Skeletal muscle cell (primary cell): ENCODE measurements around the gene CCDC74B.
"Not testable (repeated sequence)": the region's sequence is repeated elsewhere in the genome, so short reads cannot be mapped to it uniquely, and the experiment has no call there.

Experiments used
- DNase-seq: peaks from one replicate; pipeline ENCODE4 v3.0.0-alpha.2; 2010; ENCODE audit warnings: low read depth
- H3K4me3 ChIP-seq: 2 replicates; pipeline ENCODE4 v1.5.1; 2011; ENCODE audit warnings: low read depth, mild to moderate bottlenecking, control low read depth, low read length, moderate library complexity

Gene CCDC74B

DNA sequence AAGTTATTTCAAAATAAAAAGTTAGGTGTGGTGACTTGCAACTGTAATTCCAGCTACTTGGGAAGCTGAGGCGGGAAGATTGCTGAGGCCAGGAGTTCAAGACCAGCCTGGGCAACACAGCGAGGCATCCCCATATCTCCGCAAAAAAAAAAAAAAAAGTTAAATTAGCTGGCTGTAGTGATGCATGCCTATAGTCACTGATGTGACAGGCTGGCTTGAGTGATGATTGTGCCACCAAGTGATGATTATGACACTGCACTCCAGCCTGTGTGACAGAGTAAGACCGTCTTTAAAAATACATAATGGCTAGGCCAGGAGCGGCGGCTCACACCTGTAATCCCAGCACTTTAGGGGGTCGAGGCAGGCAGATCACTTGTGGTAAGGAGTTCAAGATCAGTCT is 25.0 kb upstream of the CCDC74B start:
- DNase-seq: no peak
- no peak overlapping the region for H3K4me3 ChIP-seq

DNA sequence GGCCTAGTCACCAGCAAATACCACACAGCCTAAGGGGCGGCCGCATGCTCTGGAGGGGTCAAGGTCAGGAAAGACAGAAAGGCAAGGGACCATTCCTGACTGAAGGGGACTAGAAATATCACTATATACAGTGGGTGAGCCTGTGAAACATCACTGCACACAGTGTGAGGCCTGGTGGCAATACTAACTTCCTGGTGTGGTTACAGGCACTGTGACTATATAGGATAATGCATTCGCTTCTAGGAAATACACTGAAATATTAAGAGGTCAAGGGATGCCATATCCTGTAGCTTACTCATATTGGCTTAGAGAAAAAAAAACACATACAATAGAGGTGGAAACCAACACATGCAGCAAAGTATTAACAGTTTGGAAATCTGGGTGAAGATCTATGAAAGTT is 24.3 kb upstream of the CCDC74B start:
- H3K4me3 ChIP-seq, DNase-seq: not testable (repeated sequence)

DNA sequence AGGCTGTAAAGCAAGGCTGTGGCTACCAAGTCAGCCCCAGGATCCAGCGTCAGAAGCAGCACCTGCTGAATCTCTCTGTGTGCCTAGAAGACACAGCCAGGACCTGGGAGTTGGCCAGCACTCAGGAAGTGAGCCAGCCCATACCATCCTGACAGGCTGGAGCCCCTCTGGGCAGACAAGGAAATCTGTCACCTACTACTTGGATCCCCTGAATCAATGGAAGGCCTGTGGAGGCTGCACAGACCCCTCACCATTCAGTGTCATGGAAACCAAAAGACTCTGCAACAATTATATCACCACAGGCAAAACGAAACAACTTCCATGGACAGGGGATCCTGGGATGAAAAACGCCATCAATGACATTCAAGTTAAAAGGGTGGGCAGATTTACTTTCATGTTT is 21.7 kb upstream of the CCDC74B start:
- not testable (repeated sequence) for H3K4me3 ChIP-seq, DNase-seq

DNA sequence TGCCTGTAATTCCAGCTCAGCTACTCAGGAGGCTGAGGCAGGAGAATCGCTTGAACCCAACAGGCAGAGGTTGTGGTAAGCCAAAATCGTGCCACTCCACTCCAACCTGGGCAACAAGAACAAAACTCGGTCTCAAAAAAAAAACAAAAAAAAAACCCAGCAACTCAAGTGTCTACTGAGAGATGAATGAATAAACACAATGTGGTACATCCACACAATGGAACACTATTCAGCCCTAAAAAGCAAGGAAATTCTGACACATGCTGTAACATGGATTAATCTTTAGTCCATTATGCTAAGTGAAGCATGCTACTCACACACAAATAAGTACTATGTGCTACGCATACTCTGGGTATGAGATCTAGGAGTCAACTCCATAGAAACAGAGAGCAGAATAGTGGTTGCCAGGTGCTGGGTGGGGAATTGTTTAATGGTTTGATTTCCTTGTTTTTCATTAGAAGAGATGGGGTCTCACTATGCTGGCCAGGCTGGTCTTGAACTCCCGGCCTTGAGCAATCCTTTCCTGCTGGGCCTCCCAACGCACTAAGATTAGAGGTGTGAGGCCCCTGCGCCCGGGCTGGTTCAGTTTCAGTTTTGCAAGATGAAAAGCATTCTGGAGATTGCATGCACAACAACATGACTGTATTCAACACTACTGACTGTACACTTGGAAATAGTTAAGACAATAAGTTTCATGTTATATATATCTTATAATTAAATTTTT is 20.5 kb upstream of the CCDC74B start:
- DNase-seq: no peak
- H3K4me3 ChIP-seq: no peak overlapping the region

DNA sequence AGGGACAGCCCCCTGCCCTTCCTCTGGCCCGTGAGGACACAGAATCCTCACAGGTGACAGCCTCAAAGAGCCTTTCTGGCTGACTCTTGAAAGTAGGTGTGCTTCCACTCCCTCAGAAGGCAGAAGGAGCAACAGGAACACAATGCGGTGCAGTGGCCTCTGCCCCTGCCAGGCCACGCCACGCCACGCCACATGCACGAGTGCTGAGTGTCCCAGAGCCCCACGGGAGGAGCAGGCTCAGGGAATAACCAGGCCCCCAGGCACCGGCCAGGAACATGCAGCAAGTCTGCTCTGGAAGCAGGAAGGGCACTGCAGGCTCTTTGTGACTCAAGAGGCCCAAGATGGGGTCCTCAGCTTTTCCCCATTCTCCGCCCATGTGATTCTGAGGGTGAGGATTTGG is 18.1 kb upstream of the CCDC74B start:
- no peak for DNase-seq
- H3K4me3 ChIP-seq: no peak overlapping the region

DNA sequence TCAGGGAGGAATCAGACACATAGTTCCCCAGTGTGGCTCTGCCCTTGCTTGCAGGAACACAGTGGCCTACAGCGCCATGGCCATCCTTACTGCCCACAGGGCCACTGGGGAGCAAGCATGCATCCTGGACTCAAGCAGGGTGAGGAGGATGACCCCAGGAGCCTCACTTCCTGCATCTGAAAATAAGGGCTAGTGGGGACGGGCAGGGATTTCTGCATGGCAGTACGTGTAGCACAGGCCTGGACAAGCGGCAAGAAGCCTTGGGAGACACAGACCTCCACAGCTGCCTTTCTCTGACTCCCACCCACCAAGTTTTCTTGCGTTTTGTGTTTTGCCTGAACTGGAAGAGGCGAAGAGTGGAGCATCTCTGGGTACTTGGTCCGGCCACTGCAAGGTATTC is 17.6 kb upstream of the CCDC74B start:
- DNase-seq, H3K4me3 ChIP-seq: not testable (repeated sequence)

DNA sequence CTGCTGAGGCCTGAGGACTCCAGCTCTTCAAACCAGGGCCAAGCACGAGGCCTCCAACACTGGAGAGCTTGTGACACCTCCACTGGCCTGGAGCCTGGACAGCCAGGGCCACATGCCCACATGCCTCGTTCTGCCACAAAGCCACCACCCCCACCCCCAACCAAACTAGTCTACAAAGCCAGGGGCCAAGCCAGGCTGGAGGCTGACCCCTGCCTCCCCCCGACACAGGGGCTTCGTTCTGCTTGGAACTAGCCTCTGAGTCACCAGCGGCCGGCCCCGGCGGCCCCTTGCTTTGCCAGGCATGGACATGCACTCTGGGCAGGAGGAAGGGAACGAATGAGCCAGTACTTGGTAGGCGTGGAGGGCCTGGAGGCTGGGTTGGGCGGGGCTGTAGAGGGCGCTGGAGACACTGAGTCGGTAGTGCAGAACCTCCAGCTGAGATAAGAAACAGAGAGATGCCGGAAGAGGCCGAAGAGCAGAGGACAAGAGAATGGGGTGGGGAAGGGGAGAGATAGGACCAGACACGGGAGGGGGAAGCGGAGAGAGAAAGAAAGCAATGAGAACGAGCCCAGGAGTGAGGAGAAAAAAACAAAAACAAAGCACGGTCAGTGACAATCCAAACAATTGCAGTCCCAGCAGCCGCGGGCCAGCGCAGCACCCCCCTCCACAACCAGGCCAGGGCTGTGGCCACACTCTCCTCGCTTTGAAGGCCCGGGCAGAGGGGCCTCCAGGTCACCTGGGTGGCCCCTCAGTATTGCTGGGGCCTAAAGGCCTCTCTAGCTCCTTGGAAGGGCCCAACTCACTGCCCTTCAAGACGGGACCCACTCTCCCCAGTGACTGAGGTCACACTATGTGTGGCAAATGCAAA is 16.2 kb upstream of the CCDC74B start:
- not testable (repeated sequence) for H3K4me3 ChIP-seq, DNase-seq

DNA sequence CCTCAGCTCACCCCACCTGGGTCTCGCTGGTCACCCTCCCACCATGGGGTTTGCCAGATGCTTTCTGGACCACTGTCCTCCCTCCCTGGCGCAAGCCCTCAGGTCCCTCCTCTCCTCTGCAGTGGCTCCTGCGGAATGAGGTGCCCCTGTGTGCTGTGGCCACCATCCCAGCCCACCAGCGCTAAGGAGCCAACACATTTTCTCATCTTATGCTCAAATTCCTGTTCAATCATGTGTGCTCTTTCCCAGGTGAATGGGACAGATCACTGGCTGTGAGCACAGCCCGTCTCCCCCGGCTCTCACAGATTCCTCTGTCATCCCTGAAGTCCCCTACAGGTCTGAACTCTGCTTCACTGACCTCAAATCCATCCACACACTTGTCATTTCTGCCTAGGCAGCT is 15.2 kb upstream of the CCDC74B start:
- no peak overlapping the region for H3K4me3 ChIP-seq
- no peak for DNase-seq

DNA sequence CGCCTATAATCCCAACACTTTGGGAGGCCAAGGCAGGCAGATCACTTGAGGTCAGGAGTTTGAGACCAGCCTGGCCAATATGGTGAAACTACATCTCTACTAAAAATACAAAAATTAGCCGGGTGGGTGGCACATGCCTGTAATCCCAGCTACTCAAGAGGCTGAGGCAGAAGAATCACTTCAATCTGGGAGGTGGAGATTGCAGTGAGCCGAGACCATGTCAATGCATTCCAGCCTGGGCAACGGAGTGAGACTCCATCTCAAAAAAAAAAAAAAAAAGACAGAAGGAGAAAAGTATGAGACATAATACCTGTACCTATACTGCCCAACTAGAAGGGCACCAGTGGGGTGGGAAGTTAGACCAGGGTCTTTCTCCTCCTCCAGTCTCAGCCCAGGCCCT is 14.5 kb upstream of the CCDC74B start:
- not testable (repeated sequence) for H3K4me3 ChIP-seq, DNase-seq

DNA sequence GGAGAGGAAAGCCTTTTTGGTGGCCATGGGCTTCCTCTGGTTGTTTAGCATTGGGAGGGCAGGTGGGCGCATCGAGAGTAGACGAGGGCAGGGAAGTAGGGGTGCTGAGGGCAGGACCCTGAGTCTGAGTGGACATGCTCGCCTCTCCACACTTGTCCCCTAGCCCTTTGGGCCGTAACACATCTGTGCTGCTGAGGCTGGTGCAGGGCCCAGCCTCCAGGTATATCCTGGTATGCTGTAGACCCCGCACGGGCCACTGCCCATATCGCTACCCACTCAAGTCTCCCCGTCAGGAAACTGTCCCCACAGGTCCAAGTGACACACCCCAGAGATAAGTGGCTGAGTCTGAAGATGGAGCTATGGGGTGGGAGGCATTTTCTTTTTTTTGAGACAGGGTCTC is 13.7 kb upstream of the CCDC74B start:
- DNase-seq: no peak
- H3K4me3 ChIP-seq: no peak overlapping the region

DNA sequence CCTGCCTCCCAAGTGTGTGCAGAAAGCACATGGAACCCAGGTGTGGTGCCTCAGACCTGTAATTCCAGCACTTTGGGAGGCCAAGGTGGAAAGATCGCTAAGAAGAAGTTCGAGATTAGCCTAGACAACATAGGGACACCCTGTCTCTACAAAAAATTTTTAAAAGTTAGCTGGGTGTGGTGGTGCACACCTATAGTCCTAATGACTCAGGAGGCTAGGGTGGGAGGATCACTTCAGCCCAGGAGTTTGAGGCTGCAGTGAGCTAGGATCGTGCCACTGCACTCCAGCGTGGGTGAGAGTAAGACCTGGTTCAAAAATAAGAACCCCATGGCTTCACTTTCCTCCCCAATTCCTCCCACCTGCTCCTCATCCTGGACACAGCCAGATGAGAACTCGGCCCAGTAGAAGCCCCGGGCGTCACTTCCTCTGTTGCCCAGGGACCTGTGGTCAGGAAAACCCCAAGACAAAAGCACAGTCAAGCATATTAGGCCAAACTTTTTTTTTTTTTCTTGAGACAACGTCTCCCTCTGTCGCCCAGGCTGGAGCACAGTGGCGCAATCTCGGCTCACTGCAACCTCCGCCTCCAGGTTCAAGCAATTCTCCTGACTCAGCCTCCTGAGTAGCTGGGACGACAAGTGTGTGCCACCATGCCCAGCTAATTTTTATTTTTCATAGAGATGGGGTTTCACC is 13.1 kb upstream of the CCDC74B start:
- DNase-seq, H3K4me3 ChIP-seq: not testable (repeated sequence)

DNA sequence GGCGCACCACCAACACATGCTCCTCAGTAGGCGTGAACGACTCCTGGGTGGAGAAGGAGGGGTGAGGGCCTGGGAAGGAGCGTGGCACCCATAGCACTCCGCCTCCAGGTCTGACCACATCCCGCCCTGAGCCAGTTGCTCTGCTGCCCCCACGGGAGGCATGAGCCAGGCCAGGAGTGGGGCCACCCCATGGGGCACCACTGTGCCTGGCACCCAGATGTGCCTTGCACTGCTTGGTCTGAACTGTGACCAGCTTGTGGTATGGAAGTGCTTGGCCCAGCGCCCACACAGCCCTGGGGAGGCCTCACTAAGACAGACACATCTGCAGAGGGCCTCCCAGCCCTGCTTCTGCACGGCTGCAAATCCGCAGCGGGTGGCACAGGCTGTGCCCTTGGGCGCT is 12.4 kb upstream of the CCDC74B start:
- DNase-seq: not testable (repeated sequence)

DNA sequence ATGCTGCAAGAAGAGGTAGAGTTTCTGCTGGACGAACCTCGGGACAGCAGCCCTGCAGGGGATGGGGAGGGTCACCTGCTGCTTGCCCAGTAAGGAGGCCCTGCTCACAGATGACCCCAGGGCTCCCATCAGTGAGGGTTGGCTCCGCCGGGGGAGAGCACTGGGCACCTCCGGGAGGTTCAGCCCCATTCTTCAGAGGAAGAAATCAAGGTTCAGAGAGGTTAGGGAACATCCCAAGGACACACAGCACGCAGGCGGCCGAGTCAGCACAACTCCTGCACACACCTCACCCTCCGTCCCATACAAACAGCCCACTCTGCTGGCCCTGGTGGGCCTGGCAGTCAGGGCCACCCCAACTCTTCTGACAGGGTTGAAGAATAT is 11.7 kb upstream of the CCDC74B start:
- H3K4me3 ChIP-seq: no peak overlapping the region
- DNase-seq: no peak

More for the DNA sequence above, 12.4 kb upstream of the CCDC74B start:
- H3K4me3 ChIP-seq: not testable (repeated sequence)

DNA sequence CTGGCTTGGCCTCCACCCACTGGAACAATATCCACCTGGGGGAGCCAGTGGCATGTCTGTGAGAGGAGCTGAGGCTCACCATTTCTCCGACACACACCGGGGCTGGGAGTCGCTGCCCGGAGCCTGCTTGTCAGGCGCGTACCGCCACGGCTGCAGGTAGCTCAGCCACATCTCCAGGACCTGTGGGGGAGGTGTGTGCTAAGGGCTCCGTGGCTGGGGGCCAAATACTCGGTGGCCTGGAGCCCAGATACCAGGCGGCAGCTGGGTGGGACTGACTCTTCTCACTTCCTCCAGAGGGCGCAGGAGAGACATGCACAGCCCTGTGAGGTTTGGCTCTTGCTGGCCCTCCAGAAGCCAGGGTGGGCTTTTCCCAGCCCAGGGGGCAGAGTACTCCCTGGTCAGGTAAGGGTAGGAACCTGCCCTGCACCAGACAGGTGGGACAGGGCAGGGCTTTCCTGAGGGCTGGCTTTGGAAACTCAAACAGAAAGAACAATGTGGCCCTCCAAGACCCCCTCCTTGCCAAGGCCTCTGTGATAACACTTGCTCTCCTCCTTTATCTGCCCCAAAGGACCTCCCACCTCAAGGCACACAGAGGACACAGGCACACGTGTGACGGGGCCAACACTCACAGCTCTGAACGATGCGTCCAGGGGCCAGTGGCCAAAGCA is 11.2 kb upstream of the CCDC74B start:
- not testable (repeated sequence) for H3K4me3 ChIP-seq, DNase-seq

DNA sequence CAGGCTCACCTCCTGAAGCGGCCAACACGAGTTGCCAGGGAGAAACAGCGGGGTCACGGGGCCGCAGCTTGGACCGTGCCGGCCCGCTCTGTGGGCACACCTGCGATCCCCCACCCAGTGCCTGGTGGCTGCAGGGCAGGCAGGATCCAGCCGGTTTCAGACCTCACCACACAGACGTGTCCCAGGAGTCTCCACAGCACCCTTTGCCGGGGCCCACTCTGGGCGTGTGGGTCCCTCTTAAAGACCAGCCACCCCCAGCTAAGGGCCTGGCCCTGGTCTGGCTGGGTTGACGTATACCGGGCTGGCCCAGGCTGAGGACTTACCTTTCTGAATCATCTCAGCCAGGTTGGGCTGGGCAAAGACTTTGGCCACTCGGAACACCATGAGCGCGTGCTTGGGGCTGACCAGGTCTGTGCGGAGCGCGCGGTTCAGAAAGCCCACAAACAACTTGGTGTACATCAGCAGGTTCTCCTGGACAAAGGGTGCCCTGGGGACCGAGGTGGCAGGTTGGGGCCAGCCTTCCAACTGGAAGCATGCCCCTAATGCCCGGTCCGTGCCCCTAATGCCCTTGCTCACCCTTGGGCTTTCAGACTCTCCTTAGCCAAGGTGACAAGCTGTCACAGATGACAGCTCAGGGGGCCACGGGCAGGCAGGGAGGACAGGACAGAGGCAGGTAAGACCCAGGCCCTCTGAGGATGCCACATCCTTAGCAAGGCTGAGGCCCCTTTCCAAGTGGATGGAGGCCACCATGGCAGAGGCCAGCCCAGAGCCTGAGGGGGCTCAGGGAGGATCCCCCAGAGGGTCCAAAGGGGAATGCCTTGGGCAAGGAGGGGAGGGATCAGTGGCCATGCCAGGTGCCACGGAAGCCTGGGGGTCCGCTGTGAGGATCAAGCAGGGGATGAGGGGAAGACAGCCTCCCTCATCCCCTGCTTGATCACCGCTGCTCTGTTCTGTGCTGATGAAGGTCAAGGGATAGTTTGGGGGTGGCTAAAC is 10.2 kb upstream of the CCDC74B start:
- H3K4me3 ChIP-seq: no peak overlapping the region
- no peak for DNase-seq

DNA sequence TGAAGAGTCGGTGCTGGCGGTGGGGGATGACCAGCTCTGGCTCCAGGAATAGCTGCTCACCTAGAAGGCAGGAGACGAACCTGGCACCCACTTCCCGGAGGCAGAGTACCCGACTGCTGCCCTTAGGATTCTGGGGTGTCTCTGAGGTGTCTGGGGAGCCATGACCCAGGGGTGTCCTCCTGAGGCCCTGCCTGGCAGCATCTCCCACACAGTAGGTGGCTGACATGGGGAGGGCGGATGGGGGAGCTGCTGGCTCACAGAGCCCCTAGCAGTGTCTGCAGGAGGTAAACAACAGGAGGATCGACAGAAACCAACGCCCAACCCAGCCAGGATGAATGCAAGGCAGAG is 9.5 kb upstream of the CCDC74B start:
- H3K4me3 ChIP-seq, DNase-seq: not testable (repeated sequence)

DNA sequence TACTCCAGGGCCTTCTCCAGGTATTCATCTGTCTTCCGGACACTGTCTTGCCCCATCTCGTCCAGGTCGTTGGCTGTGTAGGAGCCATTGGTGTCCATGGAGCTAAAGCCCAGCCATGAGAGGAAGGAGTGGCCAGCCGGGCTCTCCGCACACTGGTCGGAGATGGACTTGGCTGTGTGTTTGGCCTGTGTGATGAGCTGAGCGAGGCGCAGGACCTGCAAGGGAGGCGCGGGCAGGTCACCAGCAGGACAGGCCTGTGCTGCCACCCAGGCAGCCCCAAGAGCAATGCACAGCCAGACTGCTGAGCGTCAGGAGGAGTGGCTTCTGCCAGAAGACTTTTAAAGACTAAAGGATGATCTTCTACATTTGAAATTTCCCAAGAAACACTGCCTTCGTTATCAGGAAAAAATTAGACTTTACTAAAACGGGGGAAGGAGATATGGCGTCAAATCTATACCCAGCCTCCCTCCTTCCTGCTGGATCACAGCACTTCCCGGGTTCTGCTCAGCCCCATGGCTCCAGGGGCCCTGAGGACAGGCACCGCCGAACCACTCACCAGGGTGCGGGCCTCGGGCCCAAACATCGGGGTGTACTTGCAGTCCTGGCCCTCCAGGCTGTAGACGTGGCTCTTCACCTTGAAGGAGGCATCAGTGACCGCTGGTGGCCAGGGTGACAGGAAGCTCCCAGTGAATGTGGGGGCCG is 9.0 kb upstream of the CCDC74B start:
- not testable (repeated sequence) for DNase-seq, H3K4me3 ChIP-seq
